ENCODE results near the gene DTX3. TPM values are rescaled to one million over a fixed set of nuclear protein-coding genes. Genes with fewer than 3 reads are reported as not detected.

Gene DTX3
- total RNA-seq, 1 donor from 2014 or later, result 56.4 TPM

DNA sequence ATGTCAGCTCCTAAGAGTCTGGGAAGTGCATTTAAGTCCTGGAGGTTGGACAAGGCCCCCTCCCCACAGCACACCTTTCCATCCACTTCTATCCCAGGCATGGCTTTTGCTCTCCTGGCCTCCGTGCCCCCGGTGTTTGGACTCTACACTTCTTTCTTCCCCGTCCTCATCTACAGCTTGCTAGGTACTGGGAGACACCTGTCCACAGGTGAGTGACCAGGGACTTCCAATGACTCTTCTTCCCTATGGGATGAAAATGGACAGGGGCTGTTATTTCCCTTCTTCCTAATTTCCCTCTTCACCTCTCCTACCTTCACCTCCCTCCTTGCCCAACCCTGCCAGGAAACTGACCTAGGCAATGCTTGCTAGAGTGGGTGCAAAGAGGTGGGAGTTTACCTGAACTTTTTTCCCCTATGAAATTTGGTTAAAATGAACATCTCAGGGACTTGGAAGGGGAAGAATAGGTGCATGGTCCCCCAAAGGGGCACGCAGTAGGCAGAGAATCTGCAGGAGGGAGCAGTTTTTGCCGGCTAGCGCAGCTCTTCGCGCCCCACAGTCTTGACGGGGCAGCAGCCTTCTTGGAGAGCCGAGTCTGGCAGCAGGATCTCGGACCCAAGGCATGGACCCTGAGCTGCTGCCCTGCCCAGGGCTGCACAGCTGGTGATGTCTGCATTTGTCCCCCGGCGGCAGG is 15.8 kb downstream of the DTX3 start:
- Mint-ChIP-seq H3K4me3 (peak overlapping the region; percentile 83), H3K27ac (no peak overlapping the region), H3K9me3 (no peaks in the 10 kb centered on the region), H3K36me3 (peaks cover 25% of the 10 kb centered on the region), H3K4me1 (peaks cover 18% of the 10 kb centered on the region), H3K27me3 (ENCODE audit: insufficient read depth, low read depth) (peaks cover 56% of the 10 kb centered on the region)
- peak overlapping the region; percentile 99 for H3K4me2 ChIP-seq
- no peak overlapping the region for H2AFZ ChIP-seq (replicated peaks)
- no peaks in the 10 kb centered on the region for H3K9me3 ChIP-seq (ENCODE audit: low read depth)
- H3K4me3 ChIP-seq, result no peak overlapping the region
- H3K4me1 ChIP-seq, result peaks cover 18% of the 10 kb centered on the region
- H3K9ac ChIP-seq, result no peak overlapping the region
- TF ChIP-seq, protein P1, sequence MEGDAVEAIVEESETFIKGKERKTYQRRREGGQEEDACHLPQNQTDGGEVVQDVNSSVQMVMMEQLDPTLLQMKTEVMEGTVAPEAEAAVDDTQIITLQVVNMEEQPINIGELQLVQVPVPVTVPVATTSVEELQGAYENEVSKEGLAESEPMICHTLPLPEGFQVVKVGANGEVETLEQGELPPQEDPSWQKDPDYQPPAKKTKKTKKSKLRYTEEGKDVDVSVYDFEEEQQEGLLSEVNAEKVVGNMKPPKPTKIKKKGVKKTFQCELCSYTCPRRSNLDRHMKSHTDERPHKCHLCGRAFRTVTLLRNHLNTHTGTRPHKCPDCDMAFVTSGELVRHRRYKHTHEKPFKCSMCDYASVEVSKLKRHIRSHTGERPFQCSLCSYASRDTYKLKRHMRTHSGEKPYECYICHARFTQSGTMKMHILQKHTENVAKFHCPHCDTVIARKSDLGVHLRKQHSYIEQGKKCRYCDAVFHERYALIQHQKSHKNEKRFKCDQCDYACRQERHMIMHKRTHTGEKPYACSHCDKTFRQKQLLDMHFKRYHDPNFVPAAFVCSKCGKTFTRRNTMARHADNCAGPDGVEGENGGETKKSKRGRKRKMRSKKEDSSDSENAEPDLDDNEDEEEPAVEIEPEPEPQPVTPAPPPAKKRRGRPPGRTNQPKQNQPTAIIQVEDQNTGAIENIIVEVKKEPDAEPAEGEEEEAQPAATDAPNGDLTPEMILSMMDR (IDR thresholded peaks at IDR 0.05), result no peak
- TF ChIP-seq EZH2 (IDR thresholded peaks at IDR 0.05) (no peak), EZH2phosphoT487 (IDR thresholded peaks at IDR 0.05) (no peak)
- no peak for DNase-seq (ENCODE audit: low spot score)
- H3F3A ChIP-seq (ENCODE audit: low read depth), result no peaks in the 10 kb centered on the region
- H3K36me3 ChIP-seq, result no peaks in the 10 kb centered on the region
- H3K27ac ChIP-seq, result no peak overlapping the region
- no peaks in the 10 kb centered on the region for H3K79me2 ChIP-seq (ENCODE audit: low read depth)
- H4K20me1 ChIP-seq (ENCODE audit: low read depth), result peaks cover 42% of the 10 kb centered on the region
- peaks cover 90% of the 10 kb centered on the region for H3K27me3 ChIP-seq

DNA sequence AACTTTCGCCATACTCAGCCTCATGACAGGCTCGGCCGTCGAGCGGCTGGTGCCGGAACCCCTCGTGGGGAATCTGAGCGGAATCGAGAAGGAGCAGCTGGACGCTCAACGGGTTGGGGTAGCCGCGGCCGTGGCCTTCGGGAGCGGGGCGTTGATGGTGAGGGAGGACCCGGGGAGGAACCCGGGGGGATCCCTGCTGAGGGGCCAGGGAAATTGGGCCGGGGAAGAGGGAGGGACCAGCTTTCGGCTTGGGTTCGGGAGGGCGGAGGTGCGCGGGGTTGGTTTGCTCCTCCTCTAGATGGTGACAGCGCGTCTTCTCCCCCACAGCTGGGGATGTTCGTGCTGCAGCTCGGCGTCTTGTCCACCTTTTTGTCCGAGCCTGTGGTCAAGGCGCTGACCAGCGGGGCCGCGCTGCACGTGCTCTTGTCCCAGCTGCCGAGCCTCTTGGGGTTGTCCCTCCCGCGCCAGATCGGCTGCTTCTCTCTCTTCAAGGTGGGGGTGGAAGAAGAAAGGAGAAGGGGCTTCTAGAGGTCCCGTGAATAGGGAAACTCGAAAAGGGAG is 16.4 kb downstream of the DTX3 start:
- Histone ChIP-seq H3F3A (ENCODE audit: low read depth) (no peaks in the 10 kb centered on the region), H3K36me3 (no peaks in the 10 kb centered on the region)

DNA sequence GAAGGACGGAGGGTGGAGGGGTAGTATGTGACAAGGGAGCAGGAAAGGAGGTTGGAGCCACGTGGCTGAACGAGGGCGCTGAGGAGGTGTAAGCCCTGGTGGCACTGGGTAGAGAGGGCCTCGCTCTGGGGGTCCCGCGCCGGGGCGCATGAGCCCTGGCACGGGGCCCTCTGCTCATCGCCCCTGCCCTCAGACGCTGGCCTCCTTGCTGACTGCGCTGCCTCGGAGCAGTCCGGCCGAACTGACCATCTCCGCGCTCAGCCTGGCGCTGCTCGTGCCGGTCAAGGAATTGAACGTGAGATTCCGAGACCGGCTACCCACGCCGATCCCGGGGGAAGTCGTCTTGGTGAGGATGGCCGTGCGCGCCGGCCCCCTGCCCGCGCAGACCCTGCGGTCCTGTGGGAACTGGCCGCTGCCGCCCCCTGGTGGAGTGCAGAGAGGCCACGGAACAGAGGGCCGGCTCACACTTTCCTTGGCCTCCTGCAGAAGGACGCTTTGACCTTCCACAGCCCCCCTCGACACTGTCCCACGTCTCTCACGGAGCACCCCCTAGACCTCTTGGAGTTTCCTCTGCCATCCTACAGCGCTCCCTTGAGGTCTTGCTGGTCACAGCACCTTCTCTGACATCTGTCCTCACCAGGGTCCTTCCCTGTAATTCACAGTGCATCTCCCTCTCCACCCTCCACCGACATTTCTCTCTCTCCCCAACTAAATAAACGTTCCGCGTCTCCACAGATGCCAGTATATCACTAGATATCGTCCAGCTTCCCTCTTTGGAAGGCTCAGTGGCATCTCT is 17.1 kb downstream of the DTX3 start:
- no peaks in the 10 kb centered on the region for H3K36me3 ChIP-seq
- peak overlapping the region; percentile 99 for H3K4me2 ChIP-seq
- Mint-ChIP-seq H3K4me1 (peaks cover 18% of the 10 kb centered on the region), H3K27me3 (ENCODE audit: insufficient read depth, low read depth) (peaks cover 60% of the 10 kb centered on the region), H3K36me3 (peaks cover 17% of the 10 kb centered on the region), H3K4me3 (peak overlapping the region; percentile 83), H3K9me3 (peaks cover under 1% of the 10 kb centered on the region), H3K27ac (no peak overlapping the region)
- no peak overlapping the region for H3K27ac ChIP-seq
- peaks cover 18% of the 10 kb centered on the region for H3K4me1 ChIP-seq
- TF ChIP-seq EZH2 (IDR thresholded peaks at IDR 0.05), result no peak
- TF ChIP-seq EZH2phosphoT487 (IDR thresholded peaks at IDR 0.05), result peak; percentile 50
- TF ChIP-seq, protein P1 (IDR thresholded peaks at IDR 0.05), result peak; percentile 86
- no peaks in the 10 kb centered on the region for H3K79me2 ChIP-seq (ENCODE audit: low read depth)
- H3F3A ChIP-seq (ENCODE audit: low read depth), result no peaks in the 10 kb centered on the region
- peak overlapping the region; percentile 50 for H3K4me3 ChIP-seq
- H3K9me3 ChIP-seq (ENCODE audit: low read depth), result no peaks in the 10 kb centered on the region
- peaks cover 100% of the 10 kb centered on the region for H3K27me3 ChIP-seq
- no peak overlapping the region for H3K9ac ChIP-seq
- DNase-seq (ENCODE audit: low spot score), result peak; percentile 81
- H4K20me1 ChIP-seq (ENCODE audit: low read depth), result peaks cover 42% of the 10 kb centered on the region
- peak overlapping the region; percentile 65 for H2AFZ ChIP-seq (replicated peaks)

More for the DNA sequence above, 16.4 kb downstream of the DTX3 start:
- Mint-ChIP-seq H3K9me3 (no peaks in the 10 kb centered on the region), H3K27ac (no peak overlapping the region), H3K36me3 (peaks cover 24% of the 10 kb centered on the region), H3K4me3 (peak overlapping the region; percentile 83), H3K4me1 (peaks cover 18% of the 10 kb centered on the region), H3K27me3 (ENCODE audit: insufficient read depth, low read depth) (peaks cover 60% of the 10 kb centered on the region)
- Histone ChIP-seq H2AFZ (replicated peaks) (no peak overlapping the region), H3K9ac (no peak overlapping the region), H3K9me3 (ENCODE audit: low read depth) (no peaks in the 10 kb centered on the region), H3K4me1 (peaks cover 18% of the 10 kb centered on the region), H3K4me3 (peak overlapping the region; percentile 50), H3K27me3 (peaks cover 97% of the 10 kb centered on the region), H4K20me1 (ENCODE audit: low read depth) (peaks cover 42% of the 10 kb centered on the region), H3K27ac (no peak overlapping the region), H3K79me2 (ENCODE audit: low read depth) (no peaks in the 10 kb centered on the region), H3K4me2 (peak overlapping the region; percentile 99)
- peak; percentile 91 for TF ChIP-seq EZH2phosphoT487 (IDR thresholded peaks at IDR 0.05)
- TF ChIP-seq, protein P1 (IDR thresholded peaks at IDR 0.05), result no peak
- TF ChIP-seq EZH2 (IDR thresholded peaks at IDR 0.05), result peak; percentile 99
- DNase-seq (ENCODE audit: low spot score), result peak; percentile 56
